Measurements from ENCODE around the gene CR1L.

GRCh38 chr1:207670192-207670591 is 25.3 kb downstream of the CR1L start:
- TF ChIP-seq POLR2A (IDR thresholded peaks at IDR 0.05; ENCODE audit: low read length) (no peak), GATA1 (IDR thresholded peaks at IDR 0.05; ENCODE audit: low read depth, low read length) (no peak)

All from erythroblast (primary cell).